ENCODE results near the gene TIPIN. TPM values are rescaled to one million over a fixed set of nuclear protein-coding genes. Genes with fewer than 3 reads are reported as not detected.
"Not testable (repeated sequence)": the region's sequence is repeated elsewhere in the genome, so short reads cannot be mapped to it uniquely, and the experiment has no call there.

Gene TIPIN
- polyA plus RNA-seq (ENCODE audit: insufficient read length in 4 of 4) = 10 to 100 TPM; 14.3 to 23.2 (median 17.7) TPM

GRCh38 chr15:66356359-66357236, at the start of gene TIPIN:
Gene TIPIN (minus strand): TSS chr15:66356685. CDS start chr15:66352947, 3,738 bp downstream.
- peak; percentile 76 to 93 (median 86) for DNase-seq (ENCODE audit: low read depth in 4 of 4, low spot score in 2 of 4)

- peak in 3 of 4 donors; percentile 32 to 68 (median 42) for DNase-seq (ENCODE audit: low read depth in 4 of 4, low spot score in 2 of 4)
Observed at GRCh38 chr15:66405615-66406014, 49.1 kb upstream of the TIPIN start.

- no peak for DNase-seq (ENCODE audit: low read depth in 4 of 4, low spot score in 2 of 4)
Observed at GRCh38 chr15:66405007-66405406, 48.5 kb upstream of the TIPIN start.

- DNase-seq (ENCODE audit: low read depth in 4 of 4, low spot score in 2 of 4) = peak in 1 of 4 donors; percentile 38
Observed at GRCh38 chr15:66404532-66404931, 48.0 kb upstream of the TIPIN start.

- no peak for DNase-seq (ENCODE audit: low read depth in 4 of 4, low spot score in 2 of 4)
Observed at GRCh38 chr15:66404122-66404521, 47.6 kb upstream of the TIPIN start.

GRCh38 chr15:66403323-66403722, 46.8 kb upstream of the TIPIN start:
- no peak for DNase-seq (ENCODE audit: low read depth in 4 of 4, low spot score in 2 of 4)

GRCh38 chr15:66402761-66403284, 46.3 kb upstream of the TIPIN start:
- no peak for DNase-seq (ENCODE audit: low read depth in 4 of 4, low spot score in 2 of 4)

- DNase-seq (ENCODE audit: low read depth in 4 of 4, low spot score in 2 of 4) = no peak
Observed at GRCh38 chr15:66401130-66402021, 44.9 kb upstream of the TIPIN start.

- no peak for DNase-seq (ENCODE audit: low read depth in 4 of 4, low spot score in 2 of 4)
Observed at GRCh38 chr15:66400351-66400774, 43.9 kb upstream of the TIPIN start.

GRCh38 chr15:66399276-66399675, 42.8 kb upstream of the TIPIN start:
- DNase-seq (ENCODE audit: low read depth in 4 of 4, low spot score in 2 of 4) = no peak

GRCh38 chr15:66394915-66395314, 38.4 kb upstream of the TIPIN start:
- no peak for DNase-seq (ENCODE audit: low read depth in 4 of 4, low spot score in 2 of 4)

- no peak for DNase-seq (ENCODE audit: low read depth in 4 of 4, low spot score in 2 of 4)
Observed at GRCh38 chr15:66394472-66394871, 38.0 kb upstream of the TIPIN start.

GRCh38 chr15:66393037-66393436, 36.6 kb upstream of the TIPIN start:
- not testable (repeated sequence) for DNase-seq (ENCODE audit: low read depth in 4 of 4, low spot score in 2 of 4)

- DNase-seq (ENCODE audit: low read depth in 4 of 4, low spot score in 2 of 4) = no peak
Observed at GRCh38 chr15:66390678-66391077, 34.2 kb upstream of the TIPIN start.

- no peak for DNase-seq (ENCODE audit: low read depth in 4 of 4, low spot score in 2 of 4)
Observed at GRCh38 chr15:66389859-66390381, 33.4 kb upstream of the TIPIN start.

- DNase-seq (ENCODE audit: low read depth in 4 of 4, low spot score in 2 of 4) = no peak
Observed at GRCh38 chr15:66389098-66389858, 32.8 kb upstream of the TIPIN start.

- no peak for DNase-seq (ENCODE audit: low read depth in 4 of 4, low spot score in 2 of 4)
Observed at GRCh38 chr15:66388576-66388975, 32.1 kb upstream of the TIPIN start.

GRCh38 chr15:66388043-66388363, 31.5 kb upstream of the TIPIN start:
- no peak for DNase-seq (ENCODE audit: low read depth in 4 of 4, low spot score in 2 of 4)

- peak in 3 of 4 donors; percentile 29 to 41 (median 36) for DNase-seq (ENCODE audit: low read depth in 4 of 4, low spot score in 2 of 4)
Observed at GRCh38 chr15:66387163-66388042, 30.9 kb upstream of the TIPIN start.

All from left renal cortex interstitium (tissue), 4 donors.